ENCODE data around the gene PIAS1.

DNA sequence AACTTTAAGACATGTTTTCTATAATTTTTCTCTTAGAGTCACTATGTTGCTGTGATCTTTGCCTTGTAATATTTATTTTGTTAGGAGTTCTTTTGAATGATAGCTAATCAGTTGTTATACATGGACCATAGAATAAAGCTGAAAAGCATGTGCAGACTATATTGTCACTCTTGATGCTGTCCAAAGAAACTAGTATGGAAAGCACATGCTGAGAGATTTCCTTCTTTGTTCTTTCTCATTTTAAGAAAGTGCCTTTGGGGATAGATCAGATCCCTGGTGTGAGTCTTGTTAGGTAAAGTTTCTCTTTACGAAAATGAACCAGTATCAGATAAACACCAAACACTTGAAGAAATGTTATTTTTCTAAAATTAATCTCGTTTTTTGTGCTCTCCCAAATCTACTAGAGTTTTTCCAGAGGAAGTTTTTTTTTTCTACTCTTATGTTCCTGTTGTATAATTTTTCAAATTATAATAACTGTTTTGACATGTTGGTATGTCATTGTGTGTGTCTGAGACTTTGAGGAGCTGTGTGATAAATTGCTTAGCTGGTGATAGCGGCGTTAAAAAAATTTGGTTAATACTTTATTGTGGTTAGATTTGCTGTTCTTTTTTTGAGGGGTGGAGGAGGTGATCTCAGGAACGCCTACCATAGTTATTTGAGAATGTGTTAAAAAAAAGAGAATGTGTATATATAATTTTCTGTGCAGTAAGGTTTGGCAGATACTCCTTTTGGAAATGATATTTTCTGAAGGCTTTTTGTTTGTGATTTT, 2.2 kb downstream of the PIAS1 start:
- no peak for TF ChIP-seq POLR2AphosphoS5 (IDR thresholded peaks at IDR 0.05; ENCODE audit: low read depth)
- TF ChIP-seq CTCF (IDR thresholded peaks at IDR 0.05; ENCODE audit: insufficient read depth, low read length), result no peak
- TF ChIP-seq, protein P1, sequence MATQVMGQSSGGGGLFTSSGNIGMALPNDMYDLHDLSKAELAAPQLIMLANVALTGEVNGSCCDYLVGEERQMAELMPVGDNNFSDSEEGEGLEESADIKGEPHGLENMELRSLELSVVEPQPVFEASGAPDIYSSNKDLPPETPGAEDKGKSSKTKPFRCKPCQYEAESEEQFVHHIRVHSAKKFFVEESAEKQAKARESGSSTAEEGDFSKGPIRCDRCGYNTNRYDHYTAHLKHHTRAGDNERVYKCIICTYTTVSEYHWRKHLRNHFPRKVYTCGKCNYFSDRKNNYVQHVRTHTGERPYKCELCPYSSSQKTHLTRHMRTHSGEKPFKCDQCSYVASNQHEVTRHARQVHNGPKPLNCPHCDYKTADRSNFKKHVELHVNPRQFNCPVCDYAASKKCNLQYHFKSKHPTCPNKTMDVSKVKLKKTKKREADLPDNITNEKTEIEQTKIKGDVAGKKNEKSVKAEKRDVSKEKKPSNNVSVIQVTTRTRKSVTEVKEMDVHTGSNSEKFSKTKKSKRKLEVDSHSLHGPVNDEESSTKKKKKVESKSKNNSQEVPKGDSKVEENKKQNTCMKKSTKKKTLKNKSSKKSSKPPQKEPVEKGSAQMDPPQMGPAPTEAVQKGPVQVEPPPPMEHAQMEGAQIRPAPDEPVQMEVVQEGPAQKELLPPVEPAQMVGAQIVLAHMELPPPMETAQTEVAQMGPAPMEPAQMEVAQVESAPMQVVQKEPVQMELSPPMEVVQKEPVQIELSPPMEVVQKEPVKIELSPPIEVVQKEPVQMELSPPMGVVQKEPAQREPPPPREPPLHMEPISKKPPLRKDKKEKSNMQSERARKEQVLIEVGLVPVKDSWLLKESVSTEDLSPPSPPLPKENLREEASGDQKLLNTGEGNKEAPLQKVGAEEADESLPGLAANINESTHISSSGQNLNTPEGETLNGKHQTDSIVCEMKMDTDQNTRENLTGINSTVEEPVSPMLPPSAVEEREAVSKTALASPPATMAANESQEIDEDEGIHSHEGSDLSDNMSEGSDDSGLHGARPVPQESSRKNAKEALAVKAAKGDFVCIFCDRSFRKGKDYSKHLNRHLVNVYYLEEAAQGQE (IDR thresholded peaks at IDR 0.05; ENCODE audit: insufficient replicate concordance, low read depth), result no peak
